Stomach (tissue), 4 donors: ENCODE results near the gene FUT8.

Experiments used
- CTCF ChIP-seq, 7 experiments: fragments of 450-650 bp in 4 of 7; fragments of 200-600 bp in 3 of 7; sonication (generic) in 3 of 7; IDR thresholded peaks; one replicate each; pipeline ENCODE4 v1.5.1; 2016 to 2019; ENCODE audit warnings: antibody characterized with exemption in 7 of 7, control low read depth in 2 of 7, mild to moderate bottlenecking in 1 of 7
- POLR2A ChIP-seq, 4 donors: fragments of 450-650 bp; IDR thresholded peaks; one replicate each; pipeline ENCODE4 v1.6.1; 2016; ENCODE audit warnings: antibody characterized with exemption in 4 of 4, control low read depth in 2 of 4, mild to moderate bottlenecking in 1 of 4, moderate library complexity in 1 of 4

- TF ChIP-seq CTCF (IDR thresholded peaks at IDR 0.05) (no peak), POLR2A (IDR thresholded peaks at IDR 0.05) (no peak)
Measured at GRCh38 chr14:65554837-65555236, 142.3 kb downstream of the FUT8 start.
